Activated CD4-positive, alpha-beta T cell treated with anti-CD3 and anti-CD28 coated beads for 4 hours (primary cell): ENCODE data around the gene ATG2A.

ENCODE experiments used
- DNase-seq, 2 donors: peaks; one replicate each; pipeline ENCODE4 v3.0.0-alpha.2; 2020

The ATG2A gene

DNA sequence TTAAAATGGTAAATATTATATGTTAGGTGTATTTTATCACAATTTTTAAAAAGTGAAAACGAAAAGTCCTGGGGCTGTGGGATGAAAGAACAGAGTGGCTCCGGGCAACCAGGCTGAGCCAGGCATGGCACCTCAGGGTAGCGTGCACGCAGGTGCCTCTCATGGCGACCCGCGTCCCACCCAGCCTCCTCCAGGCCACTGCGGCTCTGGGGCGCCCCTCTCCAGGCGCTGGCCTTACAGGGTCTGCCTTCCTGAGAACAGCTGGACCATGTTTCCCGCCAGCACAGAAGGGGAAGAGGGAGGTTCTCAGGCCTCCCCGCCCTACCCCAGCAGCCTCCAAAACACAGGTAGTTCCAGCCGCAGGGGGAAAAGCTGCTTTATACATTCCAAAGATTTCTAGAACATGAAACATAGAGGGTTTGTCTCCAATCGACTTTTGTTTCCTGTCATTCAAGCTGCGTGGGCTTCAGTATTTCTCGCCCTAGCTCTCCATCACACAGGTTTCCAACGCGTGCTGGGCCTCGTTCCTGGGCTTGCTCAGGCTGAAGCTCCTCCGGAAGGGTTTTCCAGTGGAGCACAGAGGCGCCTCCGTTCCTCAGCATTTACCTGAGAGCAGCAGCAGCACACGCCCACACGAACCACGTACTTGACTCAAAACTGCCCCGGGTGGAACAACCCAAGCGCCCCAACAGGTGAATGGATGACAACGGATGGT lies 49.1 kb downstream of the ATG2A start:
- peak in 1 of 2 donors; percentile 42 for DNase-seq

DNA sequence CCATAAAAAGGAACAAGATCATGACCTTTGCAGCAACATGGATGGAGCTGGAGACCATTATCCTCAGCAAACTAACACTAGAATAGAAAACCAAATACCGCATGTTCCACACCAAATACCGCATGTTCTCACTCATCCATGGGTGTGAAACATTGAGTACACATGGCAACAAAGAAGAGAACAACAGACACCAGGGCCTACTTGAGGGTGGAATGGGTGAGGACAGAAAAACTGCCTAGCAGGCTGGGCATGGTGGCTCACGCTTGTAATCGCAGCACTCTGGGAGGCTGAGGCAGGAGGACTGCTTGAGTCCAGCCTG lies 50.9 kb downstream of the ATG2A start:
- DNase-seq = no peak

DNA sequence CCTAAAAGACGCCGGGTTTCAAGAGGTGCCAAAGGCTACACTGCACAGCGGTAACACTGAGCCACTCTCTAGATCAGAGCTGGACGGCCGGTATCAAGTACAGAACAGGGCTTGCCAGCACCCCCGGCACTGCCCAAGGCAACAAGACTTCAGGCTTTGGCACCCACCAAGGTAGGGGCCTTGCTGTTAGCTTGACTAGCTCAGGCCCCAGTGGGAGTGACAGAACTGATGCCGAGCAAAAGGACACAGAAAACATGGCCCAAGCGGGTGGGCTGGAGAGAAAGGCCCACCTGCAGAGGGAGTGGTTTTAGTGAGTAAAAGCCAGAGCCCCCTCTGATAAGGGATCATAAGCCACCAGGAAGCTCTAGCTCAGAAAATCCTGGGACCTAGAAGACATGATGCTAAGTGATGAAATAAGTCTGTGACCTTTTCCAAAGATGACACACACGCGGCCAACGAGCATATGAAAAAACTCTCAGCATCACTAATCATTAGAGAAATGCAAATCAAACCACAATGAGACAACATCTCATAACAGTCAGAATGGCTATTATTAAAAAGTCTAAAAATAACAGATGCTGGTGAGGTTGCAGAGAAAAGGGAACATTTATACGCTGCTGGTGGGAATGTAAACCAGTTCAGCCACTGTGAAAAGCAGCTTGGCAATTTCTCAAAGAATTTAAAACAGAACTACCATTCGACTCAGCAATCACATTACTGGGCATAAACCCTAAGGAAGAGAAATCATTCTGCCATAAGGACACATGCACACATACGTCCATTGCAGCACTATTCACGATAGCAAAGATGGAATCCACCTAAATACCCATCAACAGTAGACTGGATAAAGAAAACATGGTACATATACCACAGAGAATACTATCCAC lies 51.5 kb downstream of the ATG2A start:
- DNase-seq = peak; percentile 51 to 54

DNA sequence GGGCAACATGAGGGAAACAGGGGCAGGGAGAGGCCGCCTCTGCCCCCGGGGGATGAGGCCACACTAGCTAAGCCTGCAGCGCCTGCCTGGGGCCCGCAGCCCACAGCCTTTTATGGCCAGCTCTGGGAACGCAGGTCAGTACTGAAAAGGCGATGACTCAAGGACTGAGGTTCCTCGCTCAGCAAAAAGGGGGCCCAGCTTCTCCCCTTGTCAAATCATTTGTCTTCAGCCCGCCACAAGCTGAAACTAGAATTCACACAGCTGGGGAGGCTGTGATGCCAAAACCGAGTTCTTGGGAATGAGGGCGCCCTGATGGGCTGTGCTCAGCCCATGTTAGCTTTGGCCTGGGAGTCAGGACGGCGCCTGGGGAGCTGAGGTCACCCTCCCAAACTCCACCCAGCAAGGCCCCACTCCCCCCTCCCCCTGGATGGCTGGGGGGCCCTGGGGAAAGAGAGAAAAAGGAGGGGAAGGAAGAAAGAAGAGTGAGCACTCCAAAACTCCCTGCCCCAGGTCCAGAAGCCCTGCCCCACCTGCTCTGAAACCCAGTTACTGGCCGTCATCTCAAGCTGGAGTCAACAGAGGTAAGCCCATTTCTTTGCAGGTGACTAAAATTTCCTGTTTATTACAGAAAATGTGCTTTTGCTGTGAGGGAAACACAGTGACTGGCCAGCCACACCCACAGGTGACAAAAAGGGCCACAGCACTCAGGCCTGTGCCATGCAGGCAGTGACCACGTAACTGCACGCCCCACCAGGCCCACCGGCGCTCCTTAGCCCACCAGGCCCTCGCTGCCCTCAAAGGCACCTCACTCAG lies 52.3 kb downstream of the ATG2A start:
- no peak for DNase-seq

DNA sequence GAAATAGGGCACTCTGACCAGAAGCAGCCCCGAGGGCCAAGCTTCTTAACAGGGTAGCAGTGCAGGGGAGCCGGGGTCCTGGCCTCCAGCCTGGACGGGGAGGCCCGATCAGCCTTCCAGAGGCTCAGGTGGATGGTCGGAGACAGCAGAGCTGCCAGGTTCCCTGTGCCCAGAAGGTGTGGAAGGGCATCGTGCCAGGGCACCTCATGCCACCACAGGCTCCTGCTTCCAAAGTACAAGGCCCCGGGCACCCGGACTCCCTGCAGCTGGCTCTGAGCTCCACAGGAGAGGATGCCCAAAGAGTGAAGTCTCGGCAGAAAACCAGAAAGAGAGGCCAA lies 52.9 kb downstream of the ATG2A start:
- no peak for DNase-seq

DNA sequence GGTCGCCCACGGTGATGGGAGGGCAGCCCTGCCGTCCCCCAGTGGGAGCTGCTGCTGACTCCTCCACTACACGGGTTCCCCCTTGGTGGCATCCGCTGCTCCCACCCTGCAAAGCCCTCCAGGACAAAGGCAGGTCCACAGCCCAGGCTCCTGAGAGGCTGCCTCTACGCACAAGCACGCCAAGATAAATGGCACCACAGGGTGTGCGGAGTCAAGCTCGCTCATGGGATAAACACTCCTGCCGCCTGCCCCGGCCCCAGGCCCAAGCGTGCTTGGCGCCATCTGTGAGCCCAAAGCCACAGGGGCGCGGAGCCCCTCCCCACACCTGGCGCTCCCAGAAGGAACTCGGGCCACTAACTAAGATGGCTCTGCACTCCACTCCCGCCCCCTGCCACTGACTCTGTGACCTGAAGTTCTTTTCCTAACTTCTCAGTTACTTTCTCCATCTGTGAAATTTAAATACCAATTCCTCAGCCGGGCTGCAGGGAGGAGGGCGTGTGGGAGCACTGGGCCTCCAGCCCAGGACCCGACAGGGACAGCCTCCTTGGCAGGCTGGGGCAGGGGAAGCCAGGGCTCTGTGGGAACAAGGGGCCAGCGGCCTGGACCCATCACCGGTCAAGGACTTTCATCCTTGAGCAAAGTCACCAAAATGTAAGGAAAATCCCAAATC lies 53.5 kb downstream of the ATG2A start:
- DNase-seq = no peak

DNA sequence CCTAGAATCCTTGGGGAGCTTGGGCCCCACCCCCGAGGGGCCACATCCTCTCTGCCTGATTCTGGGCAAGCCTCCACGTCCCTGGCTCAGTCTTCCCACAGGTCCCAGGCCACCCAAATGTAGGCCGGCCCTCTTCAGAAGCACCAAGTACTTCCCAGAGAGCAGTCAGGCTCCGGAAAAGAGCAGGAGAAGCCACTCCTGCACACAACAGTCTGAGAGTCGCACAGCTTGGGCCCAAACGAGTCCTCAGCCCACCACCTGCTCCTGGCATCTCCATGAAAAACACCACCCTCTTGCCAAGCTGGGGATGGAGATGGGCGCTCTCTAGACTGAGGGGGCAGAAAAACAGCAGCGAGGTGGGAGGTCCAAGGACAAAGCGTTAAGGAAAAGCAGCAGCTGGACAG lies 54.0 kb downstream of the ATG2A start:
- no peak for DNase-seq

DNA sequence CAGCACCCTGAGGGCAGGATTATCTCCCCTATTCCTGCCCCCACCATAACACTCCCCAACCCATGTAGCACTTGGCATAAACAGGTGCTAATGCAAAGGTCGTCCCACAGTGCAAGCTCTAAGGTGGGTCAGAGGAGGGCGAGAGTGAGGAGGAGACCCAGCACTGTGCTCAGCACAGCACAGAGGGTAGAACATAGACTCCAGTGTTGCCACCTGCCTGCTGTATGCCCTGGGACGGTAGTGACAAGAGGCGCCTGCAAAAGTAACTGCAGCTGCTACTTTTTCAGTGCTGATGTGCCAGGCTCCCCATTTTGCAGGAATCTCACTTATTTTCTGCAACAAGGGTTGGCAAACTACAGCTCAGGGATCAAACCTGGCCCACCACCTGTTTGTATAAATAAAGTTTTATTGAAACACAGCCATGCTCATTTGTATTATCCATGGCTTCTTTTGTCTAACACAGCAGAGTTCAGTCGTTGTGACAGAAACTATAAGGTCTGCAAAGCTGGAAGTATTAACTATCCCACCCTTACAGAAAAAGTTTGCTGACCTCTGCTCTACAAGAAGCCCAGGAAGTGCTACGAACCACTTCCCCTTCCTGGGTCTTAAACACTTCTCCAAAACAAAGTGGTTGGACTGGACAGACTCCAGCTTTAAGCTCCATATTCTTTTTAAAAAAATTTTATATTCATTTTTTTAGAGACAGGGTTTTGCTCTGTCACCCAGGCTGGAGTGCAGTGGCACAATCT lies 55.6 kb downstream of the ATG2A start:
- no peak for DNase-seq

DNA sequence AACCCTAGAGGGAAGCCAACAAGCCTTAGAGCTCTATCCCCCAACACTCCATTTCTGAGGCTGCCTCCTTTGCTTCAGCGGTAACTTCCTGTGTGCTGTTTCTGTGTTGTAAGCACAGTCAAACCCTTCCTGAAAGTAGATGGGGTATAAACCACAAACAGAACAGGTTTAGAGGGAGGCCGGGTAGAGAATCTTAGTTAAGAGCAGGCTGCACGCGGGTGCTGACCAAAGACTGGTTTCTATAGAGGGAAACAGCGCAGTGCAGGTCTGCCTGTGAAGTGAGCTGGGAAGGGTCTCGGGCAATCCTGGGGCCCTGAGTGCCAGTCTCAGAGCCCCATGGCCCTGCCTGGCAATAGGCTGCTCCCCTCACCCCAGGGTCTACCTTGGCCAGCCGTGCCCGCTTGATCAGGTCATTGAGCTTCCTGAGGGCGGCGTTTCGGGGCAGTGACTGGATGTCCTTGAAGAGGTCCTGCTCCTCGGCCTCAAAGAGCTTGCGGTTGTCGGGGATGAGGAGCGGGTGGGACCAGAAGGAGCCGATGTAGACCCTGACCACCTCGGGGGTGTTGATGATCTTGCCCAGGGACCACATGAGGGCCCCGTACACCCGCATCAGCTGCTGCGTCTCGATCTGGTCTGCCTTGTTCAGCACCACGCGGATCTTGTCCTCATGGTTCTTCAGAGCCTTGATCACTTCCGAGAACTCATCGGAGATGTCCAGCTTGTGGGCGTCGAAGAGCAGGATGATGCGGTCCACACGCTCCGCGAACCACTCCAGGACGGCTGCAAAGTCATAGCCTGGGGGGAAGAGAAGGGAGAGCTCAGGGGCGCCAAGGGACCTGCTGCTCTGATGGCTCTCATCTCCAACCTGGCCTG lies 57.2 kb downstream of the ATG2A start:
- DNase-seq = peak; percentile 44 to 48

DNA sequence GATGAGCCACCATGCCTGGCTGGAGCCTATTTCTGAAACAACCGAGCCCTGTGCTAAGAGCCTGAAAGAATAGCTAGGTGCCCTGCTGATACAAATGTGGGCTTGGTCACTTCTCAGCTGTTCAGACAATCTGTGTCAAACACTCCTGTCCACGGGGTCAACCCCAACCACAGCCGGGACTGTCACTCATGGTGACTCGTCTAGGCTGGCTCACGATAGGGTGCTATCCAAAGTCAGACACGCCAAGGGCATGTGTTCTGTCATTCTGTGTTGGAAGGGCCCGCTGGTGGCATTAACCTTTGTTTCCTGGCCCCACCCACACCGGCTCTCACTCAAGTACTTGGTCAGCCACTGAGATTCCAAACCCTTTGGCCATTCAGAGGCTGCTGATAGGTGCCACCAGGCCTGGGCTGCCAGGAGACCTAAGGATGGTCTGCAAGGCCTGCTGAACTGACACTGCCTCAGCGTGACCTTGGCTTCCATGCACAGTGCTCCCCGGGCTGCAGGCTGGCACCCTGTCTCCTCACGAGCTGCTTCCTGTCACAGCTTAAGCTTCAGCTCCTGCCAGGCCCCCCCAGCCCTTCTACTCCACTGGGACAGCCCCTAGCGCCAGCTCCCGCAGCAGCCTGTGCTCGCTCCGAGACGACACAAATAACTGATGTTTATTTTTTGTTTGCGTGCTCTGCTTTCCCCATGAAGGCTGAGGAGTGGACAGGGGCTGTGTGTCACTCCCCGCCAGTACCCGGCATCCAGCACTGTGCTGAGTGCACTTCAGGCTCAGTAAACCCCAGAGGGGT lies 58.3 kb downstream of the ATG2A start:
- peak; percentile 45 to 57 for DNase-seq

DNA sequence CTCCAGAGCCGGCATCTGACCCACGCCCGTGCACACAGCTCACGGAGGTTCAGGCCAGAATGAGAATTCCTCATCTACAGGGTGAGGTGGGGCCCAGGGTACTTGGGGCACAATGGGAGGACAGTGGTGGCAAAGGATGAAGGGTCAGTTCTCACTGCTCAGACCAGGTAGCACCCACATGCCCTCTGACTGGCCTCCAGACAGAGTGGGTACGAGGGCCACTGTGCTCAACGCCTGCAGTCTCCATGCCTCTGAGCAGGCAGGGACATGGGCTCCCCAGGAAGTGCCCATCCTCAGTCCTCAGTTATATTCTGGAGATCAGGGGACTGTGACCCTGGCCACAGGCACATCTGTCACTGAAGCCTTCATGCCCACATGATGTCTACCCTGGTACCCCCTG lies 59.5 kb downstream of the ATG2A start:
- no peak for DNase-seq

DNA sequence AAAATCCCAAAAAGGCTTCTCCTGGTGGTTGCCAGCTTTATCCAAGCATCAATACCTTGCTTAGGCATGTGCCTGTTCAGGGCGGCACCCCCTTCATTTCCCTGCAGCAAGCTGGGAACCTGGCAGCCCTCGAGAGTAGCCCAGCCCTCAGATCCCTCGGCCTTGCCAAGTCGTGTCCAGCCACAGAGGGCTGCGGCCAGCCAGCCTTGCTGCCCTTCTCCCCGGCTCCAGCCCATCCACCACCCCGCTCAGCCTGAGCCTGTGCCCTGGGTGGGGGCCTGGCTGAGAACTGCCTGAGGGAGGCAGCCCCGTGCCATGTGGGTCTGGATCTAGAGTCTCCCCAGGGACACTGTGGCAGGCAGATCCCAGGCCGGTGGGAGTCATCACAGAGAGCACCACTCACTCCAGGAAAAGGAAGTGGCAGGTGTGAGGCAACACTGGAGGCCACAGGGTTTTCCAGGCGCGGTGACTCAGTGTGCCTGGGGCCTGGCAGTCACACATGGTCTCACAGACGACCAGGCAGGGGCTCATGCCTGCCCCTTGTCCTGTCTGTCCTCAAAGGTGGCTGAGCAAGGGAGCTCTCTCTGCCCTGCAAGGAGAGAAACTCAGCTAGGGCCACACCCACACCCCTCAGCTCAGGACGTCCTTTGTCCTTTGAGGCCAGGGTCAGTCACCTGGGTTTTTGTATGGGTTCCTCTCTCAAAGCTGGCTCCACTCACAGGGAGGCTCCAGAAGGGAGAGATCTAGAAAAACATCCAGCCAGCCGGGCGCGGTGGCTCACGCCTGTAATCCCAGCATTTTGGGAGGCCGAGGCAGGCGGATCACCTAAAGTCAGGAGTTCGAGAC lies 60.4 kb downstream of the ATG2A start:
- peak; percentile 41 to 50 for DNase-seq

DNA sequence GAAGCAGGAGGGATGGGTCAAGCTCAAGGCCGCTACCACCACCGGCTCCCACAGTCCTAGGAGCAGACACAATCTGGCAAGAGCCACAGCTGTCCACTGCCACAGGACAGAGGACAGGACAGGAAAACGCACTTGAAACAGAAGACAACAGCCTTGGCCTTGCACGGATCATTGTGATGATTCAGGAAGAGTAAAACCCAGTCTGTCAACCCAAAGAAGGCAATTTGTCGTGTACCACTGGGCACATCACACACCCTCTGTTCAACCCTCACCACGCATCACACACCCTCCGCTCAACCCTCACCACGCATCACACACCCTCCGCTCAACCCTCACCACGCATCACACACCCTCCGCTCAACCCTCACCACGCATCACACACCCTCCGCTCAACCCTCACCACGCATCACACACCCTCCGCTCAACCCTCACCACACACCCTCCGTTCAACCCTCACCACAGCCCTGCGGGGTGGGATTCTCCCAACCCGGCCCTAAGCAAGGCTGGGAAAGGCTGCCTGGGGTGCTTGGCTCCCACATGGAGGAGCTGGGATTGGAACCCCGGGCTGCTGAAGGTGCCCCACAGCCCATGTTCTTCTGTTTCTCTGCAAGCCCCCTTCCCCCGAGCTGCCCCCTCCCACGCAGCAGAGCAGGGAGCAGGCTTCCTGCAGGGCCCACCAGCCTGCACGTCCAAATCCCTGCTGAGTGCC lies 61.3 kb downstream of the ATG2A start:
- no peak for DNase-seq

DNA sequence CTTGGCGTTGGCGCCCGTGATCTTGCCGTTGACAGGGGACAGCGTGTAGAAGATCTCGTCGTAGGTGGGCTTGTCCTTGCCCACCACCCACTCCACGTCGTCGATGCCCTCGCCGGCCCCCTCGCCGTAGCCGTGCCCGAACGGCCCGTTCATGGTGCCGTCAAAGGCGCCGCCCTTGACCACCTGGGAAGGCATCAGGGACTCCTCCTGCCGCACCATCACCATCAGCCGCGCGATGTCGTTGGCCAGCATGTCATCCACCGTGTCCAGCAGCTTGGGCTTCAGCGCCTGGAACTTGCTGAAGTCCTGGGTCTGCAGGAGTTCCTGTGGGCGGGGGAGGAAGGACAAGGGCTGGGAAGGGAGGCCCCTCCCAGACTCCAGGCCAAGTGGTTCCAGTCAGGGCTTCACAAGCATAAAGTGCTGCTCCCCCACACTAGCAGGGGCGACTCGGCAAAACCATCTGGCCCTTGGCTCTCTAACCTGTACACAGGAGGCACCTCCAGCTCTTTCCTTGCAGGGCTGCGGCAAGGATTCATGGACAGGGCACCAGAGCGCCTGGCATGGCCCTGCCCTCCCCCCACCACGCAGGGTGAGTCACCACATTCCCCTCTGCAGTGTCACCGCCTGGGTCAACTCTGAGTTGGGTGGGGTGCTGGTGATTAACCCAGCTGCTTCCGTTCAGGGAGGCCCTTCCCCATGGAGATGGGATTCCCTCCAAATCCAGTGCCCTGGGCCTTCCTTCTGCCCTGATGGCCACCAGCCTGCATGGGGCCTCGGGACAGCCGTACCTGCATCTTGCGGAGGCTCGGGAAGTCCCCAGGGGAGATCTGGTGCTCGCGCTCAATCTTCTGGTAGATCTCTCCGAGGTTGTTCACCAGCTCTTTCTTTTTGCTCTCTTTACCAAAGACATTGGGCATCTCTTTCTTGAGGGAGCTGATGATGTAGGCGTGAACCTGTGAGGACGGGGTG lies 62.2 kb downstream of the ATG2A start:
- peak; percentile 56 to 66 for DNase-seq

DNA sequence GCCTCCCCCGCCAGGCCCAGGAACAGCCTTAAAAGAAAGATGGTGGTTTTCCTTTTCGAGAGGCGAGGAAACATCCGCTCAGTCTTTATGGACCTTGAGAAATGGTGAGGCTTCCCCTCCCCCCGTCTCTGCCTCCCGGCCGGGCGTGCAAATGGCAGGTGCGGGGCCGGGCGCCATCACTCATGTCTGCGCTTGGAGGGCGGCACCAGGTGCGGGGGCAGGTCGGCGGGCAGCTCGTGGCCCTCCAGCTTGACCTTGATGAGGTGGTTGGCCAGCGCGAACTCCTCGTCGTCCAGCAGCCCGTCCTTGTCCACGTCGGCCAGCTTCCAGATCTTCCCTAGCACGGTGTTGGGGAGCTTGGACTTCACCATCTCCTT lies 62.9 kb downstream of the ATG2A start:
- no peak for DNase-seq

DNA sequence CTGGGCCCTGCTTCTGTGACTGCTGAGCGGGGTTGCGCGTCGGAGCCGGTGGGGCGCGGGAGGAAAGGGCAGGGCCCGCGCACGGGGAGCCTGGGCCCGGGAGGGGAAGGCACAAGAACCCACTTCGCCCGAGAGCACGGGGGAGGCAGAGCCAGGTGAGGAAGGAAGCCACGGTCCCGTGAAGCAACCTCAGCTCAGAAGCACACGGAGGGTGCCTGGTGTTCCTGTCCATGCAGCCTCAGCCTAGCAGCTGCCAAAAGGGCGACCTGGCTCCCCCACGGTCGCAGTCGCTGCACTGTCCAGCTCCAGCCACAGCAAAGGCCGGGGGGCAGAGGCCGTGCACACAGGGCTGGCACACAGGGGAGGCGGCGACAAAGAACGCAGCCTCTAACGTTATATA lies 63.3 kb downstream of the ATG2A start:
- no peak for DNase-seq

DNA sequence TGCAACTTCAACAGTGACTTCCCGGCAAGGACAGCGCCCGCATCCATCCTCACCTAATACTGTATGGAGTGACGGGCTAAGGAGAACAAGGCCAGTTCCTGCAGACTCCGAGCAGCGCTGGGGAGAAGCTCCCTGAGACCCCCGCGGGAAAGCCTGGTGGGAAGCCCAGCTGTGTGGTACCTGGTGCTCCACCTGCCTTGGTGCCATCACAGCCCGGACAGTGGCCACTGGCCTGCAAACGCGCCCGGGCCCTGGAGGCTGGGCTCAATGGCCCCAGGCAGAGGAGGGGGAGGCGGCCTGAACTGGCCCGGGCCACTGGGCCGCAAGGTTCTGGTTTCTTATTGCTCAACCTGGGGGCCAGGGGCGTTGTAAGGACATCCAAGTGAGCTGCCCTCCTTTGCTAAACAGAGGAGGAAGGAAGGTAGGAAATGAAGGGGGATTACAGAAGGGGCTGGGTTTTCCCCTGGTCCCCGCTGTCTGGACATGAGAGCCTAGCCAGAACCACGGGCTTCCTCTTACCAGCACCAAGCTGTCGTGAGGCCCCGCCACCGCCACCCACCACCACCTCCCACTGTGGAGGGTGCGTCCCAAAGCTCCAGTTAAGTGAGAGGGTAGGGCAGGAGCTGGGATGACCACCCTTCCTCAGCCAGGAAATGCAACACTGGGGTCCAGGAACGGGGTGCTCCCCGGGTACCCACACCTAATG lies 64.1 kb downstream of the ATG2A start:
- DNase-seq = no peak
